Osteocyte (in vitro differentiated cells): ENCODE data around the gene GFPT1. TPM values are rescaled to one million over a fixed set of nuclear protein-coding genes. Genes with fewer than 3 reads are reported as not detected.

Source experiments
- DNase-seq: peaks from one replicate; pipeline ENCODE4 v3.0.0; 2021; ENCODE audit warnings: mixed read lengths; ENCODE audit not compliant: unreplicated experiment; ENCODE audit errors: extremely low spot score
- H3K27ac Mint-ChIP-seq: one replicate; pipeline ENCODE4 v1.8.0; 2021; ENCODE audit warnings: mild to moderate bottlenecking, mixed read lengths; ENCODE audit not compliant: unreplicated experiment
- H3K27me3 Mint-ChIP-seq: one replicate; pipeline ENCODE4 v1.8.0; 2021; ENCODE audit warnings: mixed read lengths; ENCODE audit not compliant: unreplicated experiment
- H3K36me3 Mint-ChIP-seq: one replicate; pipeline ENCODE4 v1.8.0; 2021; ENCODE audit warnings: mixed read lengths; ENCODE audit not compliant: unreplicated experiment
- H3K4me1 Mint-ChIP-seq: one replicate; pipeline ENCODE4 v1.8.0; 2021; ENCODE audit warnings: mixed read lengths; ENCODE audit not compliant: unreplicated experiment
- H3K4me3 Mint-ChIP-seq: one replicate; pipeline ENCODE4 v1.8.0; 2021; ENCODE audit warnings: mild to moderate bottlenecking, moderate library complexity, mixed read lengths; ENCODE audit not compliant: unreplicated experiment
- H3K9me3 Mint-ChIP-seq: one replicate; pipeline ENCODE4 v1.8.0; 2021; ENCODE audit warnings: mixed read lengths; ENCODE audit not compliant: unreplicated experiment
- total RNA-seq: library from RNA; stranded (reverse); gene quantifications from 2 replicates; pipeline ENCODE4 v1.2.1, GENCODE V29; 2021
- TF ChIP-seq, protein P1 (sequence below): fragments of 200-600 bp; sonication (generic); IDR thresholded peaks from 2 replicates; pipeline ENCODE4 v1.5.0; 2021; ENCODE audit warnings: antibody characterized with exemption, mild to moderate bottlenecking, moderate library complexity

GFPT1 gene
- total RNA-seq, 1 donor from 2014 or later: 48.3 TPM

DNA sequence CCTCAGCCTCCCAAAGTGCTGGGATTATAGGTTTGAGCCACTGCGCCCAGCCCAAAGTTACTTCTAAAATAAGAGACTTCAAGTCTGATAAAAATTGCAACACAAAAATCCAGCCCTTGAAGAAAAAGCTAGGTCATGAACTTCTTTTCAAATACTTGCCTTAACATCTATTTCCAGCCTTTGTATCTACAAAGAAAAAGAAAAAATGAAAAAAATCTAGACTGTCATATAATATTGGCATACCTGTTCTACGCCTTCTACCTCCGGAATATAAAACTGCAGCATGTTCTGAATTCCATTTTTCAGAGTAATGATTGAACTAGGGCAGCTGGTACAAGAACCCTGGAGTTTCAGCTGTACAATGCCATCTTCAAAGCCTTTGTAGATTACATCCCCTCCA lies 13.1 kb upstream of the GFPT1 start:
- peaks cover 36% of the 10 kb centered on the region for H3K36me3 Mint-ChIP-seq
- no peak for DNase-seq
- no peak overlapping the region for H3K27ac Mint-ChIP-seq
- H3K4me3 Mint-ChIP-seq: no peak overlapping the region
- peaks cover under 1% of the 10 kb centered on the region for H3K9me3 Mint-ChIP-seq
- no peaks in the 10 kb centered on the region for H3K27me3 Mint-ChIP-seq
- peaks cover 7% of the 10 kb centered on the region for H3K4me1 Mint-ChIP-seq
- TF ChIP-seq, protein P1, sequence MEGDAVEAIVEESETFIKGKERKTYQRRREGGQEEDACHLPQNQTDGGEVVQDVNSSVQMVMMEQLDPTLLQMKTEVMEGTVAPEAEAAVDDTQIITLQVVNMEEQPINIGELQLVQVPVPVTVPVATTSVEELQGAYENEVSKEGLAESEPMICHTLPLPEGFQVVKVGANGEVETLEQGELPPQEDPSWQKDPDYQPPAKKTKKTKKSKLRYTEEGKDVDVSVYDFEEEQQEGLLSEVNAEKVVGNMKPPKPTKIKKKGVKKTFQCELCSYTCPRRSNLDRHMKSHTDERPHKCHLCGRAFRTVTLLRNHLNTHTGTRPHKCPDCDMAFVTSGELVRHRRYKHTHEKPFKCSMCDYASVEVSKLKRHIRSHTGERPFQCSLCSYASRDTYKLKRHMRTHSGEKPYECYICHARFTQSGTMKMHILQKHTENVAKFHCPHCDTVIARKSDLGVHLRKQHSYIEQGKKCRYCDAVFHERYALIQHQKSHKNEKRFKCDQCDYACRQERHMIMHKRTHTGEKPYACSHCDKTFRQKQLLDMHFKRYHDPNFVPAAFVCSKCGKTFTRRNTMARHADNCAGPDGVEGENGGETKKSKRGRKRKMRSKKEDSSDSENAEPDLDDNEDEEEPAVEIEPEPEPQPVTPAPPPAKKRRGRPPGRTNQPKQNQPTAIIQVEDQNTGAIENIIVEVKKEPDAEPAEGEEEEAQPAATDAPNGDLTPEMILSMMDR: no peak

DNA sequence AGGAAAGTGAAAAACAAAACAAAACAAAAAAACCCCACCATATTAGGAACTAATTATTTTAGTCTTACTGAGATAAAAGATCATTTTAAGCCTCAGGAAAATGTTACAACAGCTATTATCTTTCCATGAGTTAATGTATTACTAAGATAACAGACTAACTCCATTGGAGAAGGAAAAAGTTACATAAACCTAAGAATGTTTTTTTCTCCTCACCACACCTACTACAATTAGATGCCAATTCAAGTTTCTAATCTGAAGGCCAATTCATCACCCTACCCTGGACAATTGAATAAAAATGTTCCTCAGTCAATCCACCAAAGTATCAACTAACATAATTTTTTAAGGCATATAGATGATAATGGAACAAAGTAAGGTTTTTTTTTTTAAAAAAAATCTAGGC lies 10.2 kb upstream of the GFPT1 start:
- H3K4me3 Mint-ChIP-seq: no peak overlapping the region
- no peaks in the 10 kb centered on the region for H3K27me3 Mint-ChIP-seq
- no peaks in the 10 kb centered on the region for H3K9me3 Mint-ChIP-seq
- peaks cover 7% of the 10 kb centered on the region for H3K4me1 Mint-ChIP-seq
- H3K36me3 Mint-ChIP-seq: peaks cover 41% of the 10 kb centered on the region
- TF ChIP-seq, protein P1: no peak
- no peak overlapping the region for H3K27ac Mint-ChIP-seq
- no peak for DNase-seq

DNA sequence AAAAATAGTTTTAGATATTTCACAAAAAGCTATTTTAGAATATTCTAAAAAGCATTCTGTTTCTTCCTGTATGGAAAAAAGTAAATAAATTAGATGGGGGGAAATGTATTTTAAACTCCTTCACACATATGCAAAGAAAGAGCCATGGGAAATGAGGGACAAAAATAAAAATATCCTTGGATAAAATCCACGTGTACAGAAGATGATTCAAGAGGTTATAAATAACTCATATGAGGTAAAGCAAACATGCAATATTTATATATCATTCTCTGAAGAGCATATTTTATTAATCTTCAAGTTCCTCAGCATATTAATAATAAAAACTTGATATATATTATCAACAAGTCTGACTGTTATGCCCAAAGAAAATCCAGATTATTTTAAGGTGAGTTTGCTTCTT lies 8.8 kb upstream of the GFPT1 start:
- TF ChIP-seq, protein P1: no peak
- Mint-ChIP-seq H3K27me3 (no peaks in the 10 kb centered on the region), H3K27ac (no peak overlapping the region)

DNA sequence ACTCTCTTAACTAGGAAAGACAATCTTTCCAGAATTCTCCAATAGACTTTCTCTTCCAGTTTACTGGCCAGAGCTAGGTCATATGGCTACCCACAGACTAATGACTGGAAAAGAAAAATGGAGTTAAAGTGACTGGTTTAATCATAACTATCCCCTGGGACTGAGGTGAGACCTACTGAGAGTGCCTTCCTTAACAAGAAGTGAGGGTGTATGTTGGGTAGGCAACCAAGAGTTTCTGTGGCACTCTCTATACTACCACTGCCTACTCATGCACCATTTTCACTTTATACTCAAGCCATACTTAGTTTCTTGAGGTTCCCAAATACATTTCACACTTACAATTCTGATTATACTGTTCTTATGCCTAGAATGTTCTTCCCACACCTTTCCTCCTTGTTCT lies 6.9 kb upstream of the GFPT1 start:
- Mint-ChIP-seq H3K9me3 (no peaks in the 10 kb centered on the region), H3K4me1 (peaks cover 7% of the 10 kb centered on the region), H3K36me3 (peaks cover 31% of the 10 kb centered on the region), H3K27me3 (no peaks in the 10 kb centered on the region), H3K4me3 (no peak overlapping the region), H3K27ac (no peak overlapping the region)
- TF ChIP-seq, protein P1: no peak
- no peak for DNase-seq

More for the DNA sequence above, 8.8 kb upstream of the GFPT1 start:
- Mint-ChIP-seq H3K36me3 (peaks cover 39% of the 10 kb centered on the region), H3K9me3 (no peaks in the 10 kb centered on the region), H3K4me1 (peaks cover 7% of the 10 kb centered on the region), H3K4me3 (no peak overlapping the region)
- no peak for DNase-seq

DNA sequence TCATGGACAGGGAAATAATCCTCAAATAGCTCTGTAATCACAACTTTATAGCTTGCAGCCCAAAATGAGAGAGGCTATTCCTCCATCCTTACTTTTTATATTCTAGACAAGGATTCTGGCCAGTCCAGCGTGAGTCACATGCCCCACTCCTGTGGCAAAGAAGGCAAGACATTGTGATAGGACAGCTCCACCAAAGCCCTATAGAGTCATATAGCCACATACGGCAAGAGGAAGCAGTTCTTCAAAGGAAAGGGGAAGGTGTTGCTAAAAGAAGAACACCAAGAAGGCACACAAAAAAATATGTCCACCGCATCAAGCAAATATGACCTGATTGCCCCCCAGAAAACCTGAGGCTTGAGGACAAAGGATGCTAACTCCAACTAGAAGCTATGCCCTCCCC lies 3.4 kb upstream of the GFPT1 start:
- H3K4me3 Mint-ChIP-seq: no peak overlapping the region
- TF ChIP-seq, protein P1: no peak
- no peak overlapping the region for H3K27ac Mint-ChIP-seq

More for the DNA sequence above, 3.4 kb upstream of the GFPT1 start:
- no peaks in the 10 kb centered on the region for H3K27me3 Mint-ChIP-seq
- H3K4me1 Mint-ChIP-seq: peaks cover 17% of the 10 kb centered on the region
- no peaks in the 10 kb centered on the region for H3K9me3 Mint-ChIP-seq
- DNase-seq: no peak
- H3K36me3 Mint-ChIP-seq: peaks cover 18% of the 10 kb centered on the region
